ENCODE data around the gene FLNB.

The FLNB gene

DNA sequence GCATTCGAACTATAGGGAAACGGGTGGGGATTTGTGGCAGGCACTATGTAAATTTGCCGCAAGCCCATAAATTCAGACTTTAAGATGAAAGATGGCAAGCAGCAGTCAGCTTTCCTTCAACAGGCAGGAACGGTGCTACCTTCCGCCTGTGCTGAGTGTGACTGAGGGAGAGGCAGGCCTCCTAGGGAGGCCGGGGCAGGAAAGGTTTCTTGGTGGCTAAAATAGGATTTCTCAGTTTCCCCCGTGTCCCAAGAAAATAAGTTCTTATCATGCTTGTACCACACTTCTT lies 12.5 kb downstream of the FLNB start:
- no peaks in the 10 kb centered on the region for H3K9me3 ChIP-seq
- TF ChIP-seq, protein P1, sequence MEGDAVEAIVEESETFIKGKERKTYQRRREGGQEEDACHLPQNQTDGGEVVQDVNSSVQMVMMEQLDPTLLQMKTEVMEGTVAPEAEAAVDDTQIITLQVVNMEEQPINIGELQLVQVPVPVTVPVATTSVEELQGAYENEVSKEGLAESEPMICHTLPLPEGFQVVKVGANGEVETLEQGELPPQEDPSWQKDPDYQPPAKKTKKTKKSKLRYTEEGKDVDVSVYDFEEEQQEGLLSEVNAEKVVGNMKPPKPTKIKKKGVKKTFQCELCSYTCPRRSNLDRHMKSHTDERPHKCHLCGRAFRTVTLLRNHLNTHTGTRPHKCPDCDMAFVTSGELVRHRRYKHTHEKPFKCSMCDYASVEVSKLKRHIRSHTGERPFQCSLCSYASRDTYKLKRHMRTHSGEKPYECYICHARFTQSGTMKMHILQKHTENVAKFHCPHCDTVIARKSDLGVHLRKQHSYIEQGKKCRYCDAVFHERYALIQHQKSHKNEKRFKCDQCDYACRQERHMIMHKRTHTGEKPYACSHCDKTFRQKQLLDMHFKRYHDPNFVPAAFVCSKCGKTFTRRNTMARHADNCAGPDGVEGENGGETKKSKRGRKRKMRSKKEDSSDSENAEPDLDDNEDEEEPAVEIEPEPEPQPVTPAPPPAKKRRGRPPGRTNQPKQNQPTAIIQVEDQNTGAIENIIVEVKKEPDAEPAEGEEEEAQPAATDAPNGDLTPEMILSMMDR (IDR thresholded peaks at IDR 0.05): no peak
- no peaks in the 10 kb centered on the region for H3K4me1 ChIP-seq (ENCODE audit: control insufficient read depth in 1 of 2, insufficient read depth in 1 of 2, low read depth in 1 of 2, low read length in 1 of 2)
- no peaks in the 10 kb centered on the region for H3K27me3 ChIP-seq
- H3K36me3 ChIP-seq: no peaks in the 10 kb centered on the region
- H3K27ac ChIP-seq: no peak overlapping the region
- H3K4me3 ChIP-seq (ENCODE audit: low read depth in 1 of 2, low read length in 1 of 2): no peak overlapping the region

DNA sequence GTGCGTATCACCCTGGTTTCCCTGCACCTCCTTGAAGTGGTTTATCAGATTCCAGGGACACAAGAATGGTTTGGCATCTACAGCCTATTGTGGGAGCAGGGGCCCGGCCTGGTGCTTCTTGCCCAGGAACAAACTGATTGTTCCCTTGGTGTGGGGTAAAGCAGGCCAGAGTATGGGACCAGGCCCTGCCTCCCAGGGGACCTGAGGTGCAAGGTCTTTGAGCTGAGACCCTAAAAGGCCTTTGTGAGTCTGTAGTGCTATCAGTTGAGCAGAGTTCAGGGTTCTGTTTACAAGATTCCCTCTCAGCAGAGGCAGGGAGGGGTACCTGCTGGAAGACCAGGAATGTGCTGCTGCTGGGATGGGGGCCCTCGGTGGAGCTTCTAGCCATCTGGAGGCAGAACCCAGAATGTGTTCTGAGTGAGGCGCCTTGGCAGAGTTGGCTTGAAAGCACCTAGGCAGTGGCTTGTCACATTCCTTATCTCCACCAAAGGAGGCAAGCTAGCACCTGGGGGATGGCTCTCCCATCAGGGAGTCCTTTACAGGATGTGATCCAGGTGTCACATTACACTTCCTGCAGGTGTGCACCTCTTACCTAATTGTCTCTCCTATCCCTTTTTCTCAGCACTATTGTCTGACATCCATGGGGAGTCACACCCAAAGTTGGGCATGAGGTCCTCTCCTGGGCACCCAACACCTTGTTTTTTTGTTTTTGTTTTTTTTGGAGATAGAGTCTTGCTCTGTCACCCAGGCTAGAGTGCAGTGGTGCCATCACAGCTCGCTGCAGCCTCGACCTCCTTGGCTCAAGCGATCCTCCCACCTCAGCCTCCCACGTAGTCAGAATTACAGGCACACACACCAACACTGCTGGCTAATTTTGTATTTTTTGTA lies 13.1 kb downstream of the FLNB start:
- Histone ChIP-seq H3K4me3 (ENCODE audit: low read depth in 1 of 2, low read length in 1 of 2) (no peak overlapping the region), H3K27me3 (no peaks in the 10 kb centered on the region), H3K4me1 (ENCODE audit: control insufficient read depth in 1 of 2, insufficient read depth in 1 of 2, low read depth in 1 of 2, low read length in 1 of 2) (no peaks in the 10 kb centered on the region), H3K36me3 (no peaks in the 10 kb centered on the region), H3K9me3 (no peaks in the 10 kb centered on the region), H3K27ac (no peak overlapping the region)
- TF ChIP-seq, protein P1 (IDR thresholded peaks at IDR 0.05): no peak

- Histone ChIP-seq H3K4me1 (ENCODE audit: control insufficient read depth in 1 of 2, insufficient read depth in 1 of 2, low read depth in 1 of 2, low read length in 1 of 2) (no peaks in the 10 kb centered on the region), H3K27me3 (no peaks in the 10 kb centered on the region), H3K9me3 (no peaks in the 10 kb centered on the region), H3K4me3 (ENCODE audit: low read depth in 1 of 2, low read length in 1 of 2) (no peak overlapping the region), H3K36me3 (no peaks in the 10 kb centered on the region), H3K27ac (no peak overlapping the region)
- TF ChIP-seq, protein P1 (IDR thresholded peaks at IDR 0.05): no peak
Observed at GRCh38 chr3:58021962-58022361, 13.7 kb downstream of the FLNB start.

DNA sequence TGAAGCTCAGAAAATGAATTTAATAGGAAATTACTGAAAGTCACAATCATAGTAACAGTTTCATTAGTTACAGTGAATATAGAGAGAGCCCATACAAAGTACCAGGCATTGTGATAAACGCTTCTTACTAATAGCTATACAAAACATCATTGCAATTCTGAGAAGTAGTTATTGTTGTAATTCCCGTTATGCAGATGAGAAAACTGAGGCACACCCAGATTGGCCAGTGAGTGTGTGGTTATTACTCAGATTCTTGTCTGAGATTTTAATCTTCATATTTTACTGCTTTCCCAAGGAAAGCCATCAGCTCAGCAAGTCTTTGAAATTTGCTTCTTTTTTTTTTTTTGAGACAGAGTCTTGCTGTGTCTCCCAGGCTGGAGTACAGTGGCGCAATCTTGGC lies 14.3 kb downstream of the FLNB start:
- no peaks in the 10 kb centered on the region for H3K4me1 ChIP-seq (ENCODE audit: control insufficient read depth in 1 of 2, insufficient read depth in 1 of 2, low read depth in 1 of 2, low read length in 1 of 2)
- no peak overlapping the region for H3K27ac ChIP-seq
- H3K27me3 ChIP-seq: no peaks in the 10 kb centered on the region
- TF ChIP-seq, protein P1 (IDR thresholded peaks at IDR 0.05): no peak
- no peak overlapping the region for H3K4me3 ChIP-seq (ENCODE audit: low read depth in 1 of 2, low read length in 1 of 2)
- H3K9me3 ChIP-seq: no peaks in the 10 kb centered on the region
- no peaks in the 10 kb centered on the region for H3K36me3 ChIP-seq

DNA sequence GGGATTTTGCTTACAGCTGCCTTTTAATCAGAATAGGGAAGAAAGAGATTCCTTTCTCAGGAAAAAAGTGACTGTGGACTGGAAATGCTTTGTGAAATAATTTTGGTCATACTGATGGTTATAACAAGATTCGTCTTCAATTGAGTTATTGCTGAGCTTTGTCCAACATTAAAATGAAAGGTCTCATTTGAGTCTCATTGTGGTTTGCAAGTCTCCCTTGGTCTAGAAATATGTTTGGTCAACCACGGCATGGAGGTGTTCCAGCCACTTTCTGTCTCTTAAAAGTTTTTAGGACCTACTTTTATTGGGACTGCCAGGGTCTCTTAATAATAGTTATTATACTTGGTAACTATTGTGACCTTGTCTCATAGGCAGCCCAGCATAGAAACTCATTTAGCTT lies 15.3 kb downstream of the FLNB start:
- no peaks in the 10 kb centered on the region for H3K36me3 ChIP-seq
- no peak overlapping the region for H3K27ac ChIP-seq
- H3K4me1 ChIP-seq (ENCODE audit: control insufficient read depth in 1 of 2, insufficient read depth in 1 of 2, low read depth in 1 of 2, low read length in 1 of 2): no peaks in the 10 kb centered on the region
- TF ChIP-seq, protein P1 (IDR thresholded peaks at IDR 0.05): no peak
- H3K4me3 ChIP-seq (ENCODE audit: low read depth in 1 of 2, low read length in 1 of 2): no peak overlapping the region
- no peaks in the 10 kb centered on the region for H3K9me3 ChIP-seq
- no peaks in the 10 kb centered on the region for H3K27me3 ChIP-seq
